HEK293T (cell line): ENCODE results near the gene CDH13.

Experiments
- ARNT ChIP-seq: fragments of 450-650 bp; IDR thresholded peaks from 2 replicates; pipeline ENCODE4 v1.6.1; 2017; ENCODE audit warnings: mild to moderate bottlenecking
- FOXK2 ChIP-seq: fragments of 450-650 bp; IDR thresholded peaks from 2 replicates; pipeline ENCODE4 v1.6.1; 2016; ENCODE audit warnings: mild to moderate bottlenecking
- HDGF ChIP-seq: fragments of 450-650 bp; IDR thresholded peaks from 2 replicates; pipeline ENCODE4 v1.6.1; 2017; ENCODE audit warnings: antibody characterized with exemption, borderline replicate concordance
- LEF1 ChIP-seq: fragments of 450-650 bp; IDR thresholded peaks from 2 replicates; pipeline ENCODE4 v1.6.1; 2017; ENCODE audit warnings: mild to moderate bottlenecking, borderline replicate concordance
- SP1 ChIP-seq: fragments of 450-650 bp; IDR thresholded peaks from 2 replicates; pipeline ENCODE4 v1.6.1; 2017
- SUZ12 ChIP-seq: fragments of 450-650 bp; IDR thresholded peaks from 2 replicates; pipeline ENCODE4 v1.6.1; 2016; ENCODE audit warnings: mild to moderate bottlenecking

DNA sequence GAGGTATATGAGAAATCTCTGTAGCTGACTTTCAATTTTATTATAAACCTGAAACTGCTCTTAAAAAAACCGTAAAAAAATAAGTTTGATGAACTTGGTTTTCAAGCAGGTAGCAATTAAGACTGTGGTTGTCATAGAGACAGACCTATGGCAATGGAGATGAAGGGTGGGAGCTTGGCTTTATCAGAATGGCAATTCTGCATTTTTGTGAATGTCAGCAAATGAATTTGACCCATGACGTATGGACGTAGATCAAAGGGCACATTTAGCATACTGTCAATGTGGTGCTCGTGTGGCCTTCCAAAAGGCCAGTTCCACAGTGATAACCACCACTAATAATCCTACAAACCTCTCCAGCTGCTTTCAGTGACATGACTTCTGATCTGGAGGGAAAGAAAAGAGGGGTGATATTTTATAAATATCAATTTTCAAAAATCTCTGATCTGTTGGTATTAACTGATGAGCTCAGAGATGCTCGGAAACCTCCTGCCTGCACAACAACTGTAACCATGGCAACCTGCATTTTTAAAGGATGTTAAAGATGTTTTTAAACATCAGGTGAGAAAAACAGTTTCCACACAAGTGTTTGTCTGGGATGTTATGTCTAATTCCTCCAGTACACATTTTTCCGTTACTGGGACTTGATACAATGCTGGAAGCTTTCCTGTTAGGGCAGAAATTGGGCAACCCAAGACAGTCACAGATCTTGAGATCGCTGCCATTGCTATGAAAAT is 533.7 kb downstream of the CDH13 start:
- TF ChIP-seq SUZ12 = no peak
- no peak for TF ChIP-seq SP1
- TF ChIP-seq FOXK2 = no peak
- TF ChIP-seq ARNT = no peak
- TF ChIP-seq LEF1 = no peak
- TF ChIP-seq HDGF = no peak
